GM12878 (cell line): ENCODE measurements around the gene TECPR1. TPM values are rescaled to one million over a fixed set of nuclear protein-coding genes. Genes with fewer than 3 reads are reported as not detected.
A peak's percentile ranks its signal among the peaks of the same experiment; 100 is the strongest.

Experiments used
- ATAC-seq: fragments of 200-7000 bp; cut with Tn5 transposase; 3 replicates; pipeline ENCODE4 v1.9.1; 2020; ENCODE audit warnings: mild to moderate bottlenecking, moderate library complexity
- BruUV-seq: library from RNA; stranded (reverse); fragments of 400-500 nt; replicated peaks from 2 replicates; lab custom pipeline; 2021; lab: Mats Ljungman, UMichigan
- CTCF ChIA-PET: fragments of 300-600 bp; sonication (Branson Sonifier 250); formaldehyde crosslinking; extraction: SDS; loops from one replicate; lab custom pipeline; 2021; ENCODE audit warnings: inconsistent platforms; lab: Yijun Ruan, JAX
- POLR2A ChIA-PET: fragments of 350-600 bp; formaldehyde crosslinking; extraction: SDS; loops from one replicate; lab custom pipeline; 2021; ENCODE audit warnings: inconsistent platforms; lab: Charles Lee
- RAD21 ChIA-PET: fragments of 300-600 bp; sonication (Branson Sonifier 250); formaldehyde crosslinking; loops from one replicate; lab custom pipeline; 2023; ENCODE audit warnings: antibody characterized with exemption; ENCODE audit not compliant: unreplicated experiment; lab: Charles Lee
- SMC1A ChIA-PET: fragments of 300-600 bp; sonication (Branson Sonifier 250); formaldehyde crosslinking; loops from one replicate; lab custom pipeline; 2023; ENCODE audit not compliant: unreplicated experiment, uncharacterized antibody; lab: Charles Lee
- DNase-seq: peaks from one replicate; pipeline ENCODE4 v3.0.0-alpha.2; 2011; ENCODE audit warnings: low read depth, low spot score
- FAIRE-seq: peaks from 3 replicates; lab custom pipeline; 2011; peaks lifted over from hg19 to GRCh38; lab: Jason Lieb, UNC
- H2AFZ ChIP-seq: 2 replicates; pipeline ENCODE4 v1.6.0; 2011; ENCODE audit warnings: low read depth, low read length, control low read depth; ENCODE audit not compliant: control insufficient read depth
- H3K27ac ChIP-seq: 2 replicates; pipeline ENCODE4 v1.5.1; 2011; ENCODE audit warnings: control low read depth; ENCODE audit not compliant: control insufficient read depth, insufficient read depth
- H3K27me3 ChIP-seq, 2 experiments: replicated peaks in 1 of 2; 2 replicates each; pipeline versions ENCODE4 v1.6.0 to v1.6.1; 2011; ENCODE audit warnings: low read length in 1 of 2; ENCODE audit not compliant: control insufficient read depth in 2 of 2, insufficient read depth in 2 of 2
- H3K36me3 ChIP-seq, 2 experiments: 2 replicates each; pipeline ENCODE4 v1.5.1; 2011; ENCODE audit warnings: low read length in 1 of 2; ENCODE audit not compliant: control insufficient read depth in 2 of 2, insufficient read depth in 2 of 2
- H3K4me1 ChIP-seq: 2 replicates; pipeline ENCODE4 v1.6.1; 2011; ENCODE audit warnings: mild to moderate bottlenecking, low read length, moderate library complexity, mixed read lengths; ENCODE audit not compliant: control insufficient read depth, insufficient read depth
- H3K4me2 ChIP-seq: 2 replicates; pipeline ENCODE4 v1.6.0; 2011; ENCODE audit warnings: control low read depth; ENCODE audit not compliant: control insufficient read depth, insufficient read depth
- H3K4me3 ChIP-seq: fragments of 200-600 bp; sonication (generic); 2 replicates; pipeline ENCODE4 v1.5.1; 2016
- H3K79me2 ChIP-seq: 2 replicates; pipeline ENCODE4 v1.6.0; 2011; ENCODE audit warnings: low read length; ENCODE audit not compliant: control insufficient read depth, insufficient read depth
- H3K9ac ChIP-seq: 2 replicates; pipeline ENCODE4 v1.8.0; 2011; ENCODE audit warnings: low read length, control low read depth, mixed read lengths; ENCODE audit not compliant: control insufficient read depth, insufficient read depth
- H3K9me3 ChIP-seq: replicated peaks from 3 replicates; pipeline ENCODE4 v1.5.1; 2011; ENCODE audit warnings: mild to moderate bottlenecking, low read length; ENCODE audit not compliant: control insufficient read depth, insufficient read depth
- H4K20me1 ChIP-seq: 2 replicates; pipeline ENCODE4 v1.6.0; 2011; ENCODE audit not compliant: control insufficient read depth, insufficient read depth
- ASH2L ChIP-seq: fragments of 300-600, 200-600 bp; sonication (generic); IDR thresholded peaks from 2 replicates; pipeline ENCODE4 v1.6.1; 2017; ENCODE audit warnings: low read depth, mild to moderate bottlenecking, borderline replicate concordance
- BCL11A ChIP-seq: IDR thresholded peaks from 2 replicates; pipeline ENCODE4 v1.6.1; 2011; ENCODE audit warnings: low read depth, low read length
- CBFB ChIP-seq: IDR thresholded peaks from 2 replicates; pipeline ENCODE4 v1.6.1; 2016; ENCODE audit warnings: antibody characterized with exemption, low read depth
- CBX3 ChIP-seq: fragments of 200-600 bp; sonication (generic); IDR thresholded peaks from 2 replicates; pipeline ENCODE4 v1.6.1; 2016; ENCODE audit warnings: low read depth, borderline replicate concordance
- EGR1 ChIP-seq, 2 experiments: IDR thresholded peaks; 1 replicate in 1 of 2; 2 replicates in 1 of 2; pipeline ENCODE4 v1.6.1; 2011 to 2012; ENCODE audit warnings: low read depth in 2 of 2, low read length in 2 of 2, borderline replicate concordance in 1 of 2, mild to moderate bottlenecking in 1 of 2, moderate library complexity in 1 of 2
- HDAC2 ChIP-seq: fragments of 200-600 bp; sonication (generic); IDR thresholded peaks from 2 replicates; pipeline ENCODE4 v1.6.1; 2017
- HSF1 ChIP-seq: fragments of 150-350 bp; IDR thresholded peaks from 2 replicates; pipeline ENCODE4 v1.6.1; 2014; ENCODE audit warnings: mild to moderate bottlenecking, low read depth, low read length
- IKZF1 ChIP-seq: fragments of 450-650 bp; conservative IDR thresholded peaks from 2 replicates; pipeline ENCODE4 v1.6.1; 2017; ENCODE audit warnings: antibody characterized with exemption, mild to moderate bottlenecking
- LARP7 ChIP-seq: fragments of 450-650 bp; IDR thresholded peaks from 2 replicates; pipeline ENCODE4 v1.6.1; 2017; ENCODE audit warnings: mild to moderate bottlenecking
- NR2F1 ChIP-seq: fragments of 450-650 bp; conservative IDR thresholded peaks from 2 replicates; pipeline ENCODE4 v1.6.1; 2017; ENCODE audit warnings: mild to moderate bottlenecking
- SKIL ChIP-seq: fragments of 450-650 bp; IDR thresholded peaks from 2 replicates; pipeline ENCODE4 v1.6.1; 2017; ENCODE audit warnings: mild to moderate bottlenecking, low read depth, inconsistent platforms; ENCODE audit not compliant: poor library complexity, severe bottlenecking
- SMARCA5 ChIP-seq: fragments of 450-650 bp; IDR thresholded peaks from 2 replicates; pipeline ENCODE4 v1.6.1; 2017; ENCODE audit warnings: mild to moderate bottlenecking
- SPI1 ChIP-seq: IDR thresholded peaks from 2 replicates; pipeline ENCODE4 v1.6.1; 2011; ENCODE audit warnings: low read depth, mild to moderate bottlenecking, low read length, moderate library complexity, borderline replicate concordance; ENCODE audit not compliant: insufficient read depth
- ZNF384 ChIP-seq: IDR thresholded peaks from 2 replicates; pipeline ENCODE4 v1.6.1; 2012; ENCODE audit warnings: low read depth, mild to moderate bottlenecking, low read length, improper control_type of control experiment, borderline replicate concordance
- WGBS: methylation state at CpG from one replicate; pipeline ENCODE4 v1.1.6; 2016; ENCODE audit warnings: low lambda C conversion rate; ENCODE audit not compliant: insufficient replicate concordance, insufficient coverage; ENCODE audit errors: missing lambda C conversion rate; 5-methylcytosine and 5-hydroxymethylcytosine counted together
- in situ Hi-C: fragments of 300-500 bp; cut with MboI; formaldehyde crosslinking; loops from 9 replicates; pipeline ENCODE4 v1.14.3; 2018; ENCODE audit warnings: mixed read lengths
- intact Hi-C: fragments of 100-400 bp; cut with micrococcal nuclease; formaldehyde crosslinking; loops from one replicate; pipeline ENCODE4 v1.14.2; 2022; ENCODE audit not compliant: unreplicated experiment
- polyA plus RNA-seq, 11 experiments: library from polyadenylated mRNA; depleted of rRNA in 4 of 11; unstranded in 6 of 11; stranded (reverse) in 5 of 11; fragments of >200 nt; fragmentation: Nextera tagmentation in 4 of 11; fragmentation: Illumina TruSeq in 1 of 11; extraction: Ambion mirVana in 4 of 11; extraction: Trizol in 1 of 11; gene quantifications; 1 replicate in 1 of 11; 2 replicates in 10 of 11; pipeline versions ENCODE4 v1.2.1 to v1.2.3, GENCODE V29; 2011 to 2016; ENCODE audit warnings: inconsistent platforms in 2 of 11, missing spikeins in 2 of 11, low read depth in 1 of 11
- total RNA-seq, 4 experiments: library from RNA; depleted of rRNA in 3 of 4; stranded (reverse); fragments of >200 nt in 3 of 4; fragmentation: Illumina TruSeq in 1 of 4; extraction: Trizol in 1 of 4; gene quantifications; 2 replicates each; pipeline versions ENCODE4 v1.2.1 to v1.2.3, GENCODE V29; 2013 to 2021
- TF ChIP-seq, protein P1 (sequence below): fragments of 450-650 bp; IDR thresholded peaks from 2 replicates; pipeline ENCODE4 v1.6.1; 2016; ENCODE audit warnings: mild to moderate bottlenecking

Gene TECPR1
- total and polyA plus RNA-seq, 10 of the 15 experiments (the other 5 are each of a cell fraction or from before 2014, with no cell fraction given) = 0.26 to 16.8 (median 4.2) TPM

- no peak for FAIRE-seq
- Histone ChIP-seq H3K9ac (no peak overlapping the region), H3K4me2 (no peak overlapping the region), H3K4me3 (no peak overlapping the region), H3K27ac (no peak overlapping the region), H2AFZ (no peak overlapping the region), H3K4me1 (no peaks in the 10 kb centered on the region), H3K79me2 (no peaks in the 10 kb centered on the region), H3K9me3 (no peaks in the 10 kb centered on the region), H4K20me1 (no peaks in the 10 kb centered on the region), H3K36me3 (no peaks in the 10 kb centered on the region), H3K27me3 (no peaks in the 10 kb centered on the region)
- intact Hi-C loops = loop anchor here (1.0 to 2.0 kb wide), 2 partner anchors 73 to 220 kb away; no protein-coding TSS in a partner anchor
- POLR2A ChIA-PET = no interaction called here
- RAD21 ChIA-PET = interaction anchor here (0.7 kb wide), 1 partner anchor 39 kb away, joined by 3 read pairs; no protein-coding TSS in a partner anchor
- peak; percentile 50 for ATAC-seq
- SMC1A ChIA-PET = interaction anchor here (0.8 kb wide), 1 partner anchor 131 kb away, joined by 3 read pairs; no protein-coding TSS in a partner anchor
- WGBS = 73% methylated on average over 16 of the region's 16 CpGs
- no peak for DNase-seq
- CTCF ChIA-PET = interaction anchor here (0.6 to 1.4 kb wide), 4 partner anchors 9 to 220 kb away, joined by 3 to 6 read pairs (median 3); partner anchors contain the start of gene LMTK2
- in situ Hi-C loops = loop anchor here (5.0 kb wide), 1 partner anchor 219 kb away; no protein-coding TSS in a partner anchor
- BruUV-seq = no TSS peak
- TF ChIP-seq ZNF384 = no peak
- TF ChIP-seq SMARCA5 = no peak
- no peak for TF ChIP-seq CBFB
- no peak for TF ChIP-seq IKZF1
- no peak for TF ChIP-seq ASH2L
- no peak for TF ChIP-seq BCL11A
- TF ChIP-seq SPI1 = no peak
- no peak for TF ChIP-seq HSF1
- TF ChIP-seq SKIL = no peak
- no peak for TF ChIP-seq EGR1 (IDR thresholded peaks at IDR 0.05; ENCODE audit: borderline replicate concordance in 1 of 2, low read depth in 2 of 2, low read length in 2 of 2)
- no peak for TF ChIP-seq HDAC2
- no peak for TF ChIP-seq CBX3
- TF ChIP-seq LARP7 = no peak
- TF ChIP-seq, protein P1, sequence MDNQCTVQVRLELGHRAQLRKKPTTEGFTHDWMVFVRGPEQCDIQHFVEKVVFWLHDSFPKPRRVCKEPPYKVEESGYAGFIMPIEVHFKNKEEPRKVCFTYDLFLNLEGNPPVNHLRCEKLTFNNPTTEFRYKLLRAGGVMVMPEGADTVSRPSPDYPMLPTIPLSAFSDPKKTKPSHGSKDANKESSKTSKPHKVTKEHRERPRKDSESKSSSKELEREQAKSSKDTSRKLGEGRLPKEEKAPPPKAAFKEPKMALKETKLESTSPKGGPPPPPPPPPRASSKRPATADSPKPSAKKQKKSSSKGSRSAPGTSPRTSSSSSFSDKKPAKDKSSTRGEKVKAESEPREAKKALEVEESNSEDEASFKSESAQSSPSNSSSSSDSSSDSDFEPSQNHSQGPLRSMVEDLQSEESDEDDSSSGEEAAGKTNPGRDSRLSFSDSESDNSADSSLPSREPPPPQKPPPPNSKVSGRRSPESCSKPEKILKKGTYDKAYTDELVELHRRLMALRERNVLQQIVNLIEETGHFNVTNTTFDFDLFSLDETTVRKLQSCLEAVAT = no peak
- TF ChIP-seq NR2F1 = no peak
Observed at GRCh38 chr7:98241674-98242241, 10.3 kb downstream of the TECPR1 start.
